GM12892 (cell line): ENCODE results near the gene TMC4.
"Not testable (repeated sequence)": the region's sequence is repeated elsewhere in the genome, so short reads cannot be mapped to it uniquely, and the experiment has no call there.

ENCODE experiments used
- DNase-seq: peaks from one replicate; pipeline ENCODE4 v3.0.0; 2011; ENCODE audit not compliant: insufficient read length
- FAIRE-seq: peaks from 2 replicates; lab custom pipeline; 2011; peaks lifted over from hg19 to GRCh38; lab: Jason Lieb, UNC
- POLR2A ChIP-seq: IDR thresholded peaks from 2 replicates; pipeline ENCODE4 v1.6.1; 2011; ENCODE audit warnings: low read depth, low read length, control low read depth
- POLR2AphosphoS5 ChIP-seq: IDR thresholded peaks from 2 replicates; pipeline ENCODE4 v1.6.1; 2011; ENCODE audit warnings: low read depth, low read length, control low read depth
- TAF1 ChIP-seq: IDR thresholded peaks from 2 replicates; pipeline ENCODE4 v1.6.1; 2011; ENCODE audit warnings: low read depth, mild to moderate bottlenecking, control low read depth, low read length, borderline replicate concordance

The TMC4 gene

DNA sequence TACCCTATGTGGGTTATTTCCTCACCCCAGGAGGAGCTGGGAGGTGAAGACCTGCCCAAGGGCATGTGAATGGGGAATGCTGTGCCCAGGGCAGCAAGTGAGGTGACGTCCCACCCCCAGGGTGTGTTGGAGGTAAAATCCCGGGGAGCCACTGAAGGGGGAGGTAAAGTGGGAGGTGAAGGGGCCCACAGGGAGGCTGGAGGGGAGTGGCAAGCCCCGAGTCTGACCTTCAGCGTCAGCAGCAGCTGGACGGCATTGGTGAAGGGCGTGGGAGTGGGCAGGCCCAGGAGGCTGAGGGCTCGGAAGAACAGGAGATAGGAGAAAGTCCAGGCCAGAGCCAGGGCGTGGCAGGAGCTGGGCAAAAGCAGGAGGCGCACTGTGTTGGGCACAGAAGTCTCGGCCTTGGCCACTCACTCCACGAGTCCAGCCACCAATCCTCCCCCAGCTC lies 14.0 kb upstream of the TMC4 start:
- TF ChIP-seq POLR2A, result no peak
- TF ChIP-seq TAF1, result no peak
- no peak for TF ChIP-seq POLR2AphosphoS5
- no peak for DNase-seq
- no peak for FAIRE-seq

DNA sequence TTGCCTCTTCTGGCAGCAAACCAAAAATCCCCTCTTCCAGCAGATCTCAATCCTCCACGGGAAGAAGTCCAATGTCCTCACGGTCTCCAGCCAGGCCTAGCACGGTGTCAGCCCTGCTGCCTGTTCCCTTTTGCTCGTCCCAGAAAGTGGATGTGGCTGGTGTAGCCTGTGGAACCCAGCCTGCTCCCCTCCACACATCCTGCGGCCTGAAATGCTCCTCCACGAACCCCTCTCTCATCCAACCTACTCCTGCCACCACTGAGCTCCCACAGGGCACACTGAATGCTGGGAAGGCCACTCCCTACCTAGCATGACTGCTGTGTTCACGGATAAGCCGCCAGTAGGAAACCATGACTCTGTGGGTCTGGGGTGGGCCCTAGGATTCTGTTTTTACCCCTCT lies 13.4 kb upstream of the TMC4 start:
- DNase-seq, result no peak
- TF ChIP-seq TAF1 (no peak), POLR2A (no peak), POLR2AphosphoS5 (no peak)
- no peak for FAIRE-seq

DNA sequence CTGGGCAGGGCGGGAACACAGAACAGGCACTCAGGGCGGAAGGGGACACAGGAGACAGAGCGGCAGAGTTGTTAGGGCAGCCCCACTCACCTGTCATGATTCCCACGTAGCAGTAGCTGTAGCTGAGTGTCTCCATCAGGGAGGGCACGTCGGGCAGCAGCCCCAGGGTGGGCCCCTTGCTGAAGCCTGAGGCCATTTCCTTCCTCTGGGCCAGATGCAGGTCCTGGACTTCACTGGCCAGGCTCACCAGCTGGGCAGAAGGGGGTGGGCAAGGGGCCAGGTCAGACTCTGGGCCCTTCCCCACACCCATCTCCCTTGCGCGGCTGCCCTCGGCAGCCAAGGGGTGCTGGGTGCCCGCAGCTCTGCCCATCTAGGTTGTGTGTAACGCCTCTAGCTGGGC lies 10.5 kb upstream of the TMC4 start:
- FAIRE-seq, result no peak
- TF ChIP-seq POLR2AphosphoS5 (no peak), TAF1 (no peak), POLR2A (no peak)
- DNase-seq, result no peak

DNA sequence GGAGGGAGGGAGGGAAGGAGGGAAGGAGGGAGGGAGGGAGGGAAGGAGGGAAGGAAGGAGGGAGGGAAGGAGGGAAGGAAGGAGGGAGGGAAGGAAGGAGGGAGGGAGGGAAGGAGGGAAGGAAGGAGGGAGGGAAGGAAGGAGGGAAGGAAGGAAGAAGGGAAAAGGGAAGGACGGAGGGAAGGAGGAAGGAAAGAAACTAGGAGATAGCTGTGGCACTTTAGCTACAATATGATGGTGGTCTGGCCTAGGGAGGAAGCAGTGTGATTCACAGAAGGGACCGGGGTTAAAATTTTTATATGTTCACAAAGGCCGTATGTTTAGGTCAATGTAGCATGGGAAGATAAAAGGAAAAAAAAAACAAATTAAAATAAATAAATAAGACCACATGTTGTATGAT lies 8.9 kb upstream of the TMC4 start:
- DNase-seq, FAIRE-seq: not testable (repeated sequence)

- TF ChIP-seq POLR2AphosphoS5 (no peak), TAF1 (no peak), POLR2A (no peak)
- DNase-seq (no peak), FAIRE-seq (no peak)
These were observed 7.7 kb upstream of the TMC4 start for GRCh38 chr19:54180691-54181091.

GRCh38 chr19:54179921-54180461 lies 7.0 kb upstream of the TMC4 start:
- DNase-seq, result no peak
- FAIRE-seq, result peak; percentile 33
- TF ChIP-seq TAF1 (no peak), POLR2AphosphoS5 (no peak), POLR2A (no peak)

DNA sequence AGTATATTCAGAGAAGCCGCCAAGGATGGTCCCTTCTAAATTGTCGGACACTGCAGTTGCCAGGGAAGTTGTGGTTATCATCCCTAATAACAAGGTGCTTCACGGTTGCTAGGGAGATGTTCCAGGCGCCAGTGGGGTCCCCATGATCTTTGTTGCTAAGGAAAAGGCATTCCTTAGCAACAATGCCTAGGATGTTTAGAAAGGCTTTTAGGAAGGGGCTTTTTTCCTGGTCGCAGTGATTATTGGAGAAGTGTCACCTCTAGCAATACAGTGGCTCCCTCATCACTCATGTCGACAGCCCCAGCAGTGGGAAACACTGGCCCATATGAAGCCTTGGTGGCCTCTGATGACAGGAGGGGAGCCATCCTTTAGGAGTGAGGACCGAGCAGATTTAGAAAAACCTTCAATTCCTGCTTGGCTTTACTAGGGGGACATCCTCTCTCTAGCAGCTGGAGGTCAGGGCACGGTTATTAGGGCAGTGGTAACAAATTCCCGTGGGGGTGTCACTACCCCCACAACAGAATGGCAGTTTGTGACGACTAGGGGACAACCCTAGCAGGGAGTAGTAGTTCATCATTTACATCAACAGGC lies 6.4 kb upstream of the TMC4 start:
- DNase-seq, result no peak

GRCh38 chr19:54178581-54179261 lies 5.8 kb upstream of the TMC4 start:
- no peak for DNase-seq
- peak; percentile 42 for FAIRE-seq
- TF ChIP-seq POLR2AphosphoS5, result no peak

More for the DNA sequence above, 6.4 kb upstream of the TMC4 start:
- TF ChIP-seq TAF1 (no peak), POLR2AphosphoS5 (no peak), POLR2A (no peak)
- peak; percentile 27 for FAIRE-seq

DNA sequence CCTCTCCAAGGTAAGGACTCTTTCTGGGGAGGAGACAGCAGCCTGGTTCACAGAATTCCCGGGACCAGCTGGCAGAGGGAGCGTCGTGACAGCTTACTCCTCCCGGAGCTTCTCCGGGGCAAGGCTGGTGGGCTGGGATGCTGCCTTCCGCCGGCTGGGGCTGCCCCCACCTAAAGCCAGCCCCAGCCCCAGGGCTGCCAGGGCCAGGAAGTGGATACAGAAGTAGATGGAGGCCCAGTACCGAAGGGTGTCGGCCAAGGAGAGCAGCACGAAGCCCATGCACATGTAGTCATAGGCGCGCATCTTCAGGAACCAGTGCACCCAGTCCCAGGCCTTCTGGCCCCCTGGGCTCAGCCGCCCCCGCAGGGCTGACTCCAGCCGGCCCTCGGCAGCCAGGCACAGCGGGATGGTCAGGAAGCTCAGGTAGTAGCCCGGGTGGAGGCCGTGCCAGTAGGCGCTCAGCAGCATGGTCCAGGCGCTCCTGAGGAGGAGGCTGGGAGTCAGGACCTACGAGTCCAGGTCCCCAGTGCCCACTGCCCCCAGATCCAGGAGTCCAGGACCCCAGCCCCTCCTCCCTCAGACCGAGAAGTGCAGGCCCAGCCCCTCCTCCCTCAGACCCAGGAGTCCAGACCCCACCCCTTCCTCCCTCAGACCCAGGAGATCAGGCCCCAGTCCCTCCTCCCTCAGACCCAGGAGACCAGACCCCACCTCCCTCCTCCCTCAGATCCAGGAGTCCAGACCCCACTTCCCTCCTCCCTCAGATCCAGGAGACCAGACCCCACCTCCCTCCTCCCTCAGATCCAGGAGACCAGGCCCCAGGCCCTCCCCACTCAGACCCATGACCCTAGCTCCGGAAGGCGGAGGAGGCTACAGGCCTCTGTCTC lies 1.2 kb upstream of the TMC4 start:
- TF ChIP-seq TAF1 (no peak), POLR2A (no peak), POLR2AphosphoS5 (no peak)
- DNase-seq, result no peak
- no peak for FAIRE-seq

- FAIRE-seq (no peak), DNase-seq (no peak)
- no peak for TF ChIP-seq POLR2A
- TF ChIP-seq TAF1, result no peak
- no peak for TF ChIP-seq POLR2AphosphoS5
These were observed 369 bp upstream of the TMC4 start for GRCh38 chr19:54173359-54173699.

GRCh38 chr19:54171736-54172431 lies 1.1 kb downstream of the TMC4 start:
- DNase-seq, FAIRE-seq: not testable (repeated sequence)
